Measurements from ENCODE around the gene CHL1.

DNA sequence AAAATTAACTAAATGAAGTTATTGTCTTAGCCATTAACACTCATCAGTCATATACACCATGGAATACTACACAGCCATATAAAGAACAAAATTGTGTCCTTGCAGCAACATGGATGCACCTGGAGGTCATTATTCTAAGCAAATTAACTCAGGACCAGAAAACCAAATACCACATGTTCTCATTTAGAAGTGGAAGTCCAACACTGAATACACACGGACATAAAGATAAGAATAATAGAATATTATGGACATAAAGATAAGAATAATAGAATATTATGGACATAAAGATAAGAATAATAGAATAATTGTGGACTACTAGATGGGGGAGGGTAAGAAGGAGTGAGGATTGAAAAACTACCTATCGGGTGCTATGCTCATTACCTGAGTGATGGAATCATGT is 122.3 kb downstream of the CHL1 start:
- TF ChIP-seq, protein P1, sequence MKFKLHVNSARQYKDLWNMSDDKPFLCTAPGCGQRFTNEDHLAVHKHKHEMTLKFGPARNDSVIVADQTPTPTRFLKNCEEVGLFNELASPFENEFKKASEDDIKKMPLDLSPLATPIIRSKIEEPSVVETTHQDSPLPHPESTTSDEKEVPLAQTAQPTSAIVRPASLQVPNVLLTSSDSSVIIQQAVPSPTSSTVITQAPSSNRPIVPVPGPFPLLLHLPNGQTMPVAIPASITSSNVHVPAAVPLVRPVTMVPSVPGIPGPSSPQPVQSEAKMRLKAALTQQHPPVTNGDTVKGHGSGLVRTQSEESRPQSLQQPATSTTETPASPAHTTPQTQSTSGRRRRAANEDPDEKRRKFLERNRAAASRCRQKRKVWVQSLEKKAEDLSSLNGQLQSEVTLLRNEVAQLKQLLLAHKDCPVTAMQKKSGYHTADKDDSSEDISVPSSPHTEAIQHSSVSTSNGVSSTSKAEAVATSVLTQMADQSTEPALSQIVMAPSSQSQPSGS (IDR thresholded peaks at IDR 0.05; ENCODE audit: low read length) = no peak
- TF ChIP-seq POLR2A (IDR thresholded peaks at IDR 0.05; ENCODE audit: control extremely low read depth in 1 of 2, low read depth in 2 of 2, low read length in 2 of 2) (no peak), ZNF274 (IDR thresholded peaks at IDR 0.05; ENCODE audit: borderline replicate concordance, extremely low read depth, low read length) (no peak), EP300 (IDR thresholded peaks at IDR 0.05; ENCODE audit: borderline replicate concordance in 1 of 2, low read depth in 2 of 2, low read length in 2 of 2) (no peak), EZH2 (IDR thresholded peaks at IDR 0.05; ENCODE audit: low read depth, low read length, severe bottlenecking) (no peak), SP1 (IDR thresholded peaks at IDR 0.05; ENCODE audit: low read depth, low read length) (no peak)
- TF ChIP-seq, protein P2, sequence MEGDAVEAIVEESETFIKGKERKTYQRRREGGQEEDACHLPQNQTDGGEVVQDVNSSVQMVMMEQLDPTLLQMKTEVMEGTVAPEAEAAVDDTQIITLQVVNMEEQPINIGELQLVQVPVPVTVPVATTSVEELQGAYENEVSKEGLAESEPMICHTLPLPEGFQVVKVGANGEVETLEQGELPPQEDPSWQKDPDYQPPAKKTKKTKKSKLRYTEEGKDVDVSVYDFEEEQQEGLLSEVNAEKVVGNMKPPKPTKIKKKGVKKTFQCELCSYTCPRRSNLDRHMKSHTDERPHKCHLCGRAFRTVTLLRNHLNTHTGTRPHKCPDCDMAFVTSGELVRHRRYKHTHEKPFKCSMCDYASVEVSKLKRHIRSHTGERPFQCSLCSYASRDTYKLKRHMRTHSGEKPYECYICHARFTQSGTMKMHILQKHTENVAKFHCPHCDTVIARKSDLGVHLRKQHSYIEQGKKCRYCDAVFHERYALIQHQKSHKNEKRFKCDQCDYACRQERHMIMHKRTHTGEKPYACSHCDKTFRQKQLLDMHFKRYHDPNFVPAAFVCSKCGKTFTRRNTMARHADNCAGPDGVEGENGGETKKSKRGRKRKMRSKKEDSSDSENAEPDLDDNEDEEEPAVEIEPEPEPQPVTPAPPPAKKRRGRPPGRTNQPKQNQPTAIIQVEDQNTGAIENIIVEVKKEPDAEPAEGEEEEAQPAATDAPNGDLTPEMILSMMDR (IDR thresholded peaks at IDR 0.05; ENCODE audit: control extremely low read depth in 1 of 3, insufficient read depth in 1 of 3, low read depth in 1 of 3, low read length in 3 of 3) = no peak
- TF ChIP-seq, protein P3, sequence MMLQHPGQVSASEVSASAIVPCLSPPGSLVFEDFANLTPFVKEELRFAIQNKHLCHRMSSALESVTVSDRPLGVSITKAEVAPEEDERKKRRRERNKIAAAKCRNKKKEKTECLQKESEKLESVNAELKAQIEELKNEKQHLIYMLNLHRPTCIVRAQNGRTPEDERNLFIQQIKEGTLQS (IDR thresholded peaks at IDR 0.05; ENCODE audit: insufficient read depth, low read depth, low read length) = no peak
